Right renal cortex interstitium (tissue), 3 donors: ENCODE data around the gene AKAP5. TPM values are rescaled to one million over a fixed set of nuclear protein-coding genes. Genes with fewer than 3 reads are reported as not detected.

Experiments used
- DNase-seq, 3 donors: peaks; one replicate each; pipeline ENCODE4 v3.0.0-alpha.2; 2013; ENCODE audit warnings: low read depth in 3 of 3, low spot score in 2 of 3
- polyA plus RNA-seq, 3 donors: library from polyadenylated mRNA; unstranded; fragments of 120-200 nt; gene quantifications; one replicate each; pipeline ENCODE4 v1.2.1, GENCODE V29; 2013; ENCODE audit not compliant: insufficient read length in 3 of 3

Gene AKAP5
- polyA plus RNA-seq, 3 donors = 5.2 to 9.3 (median 7.2) TPM

- DNase-seq = no peak
These were observed 57.5 kb downstream of the AKAP5 start for GRCh38 chr14:64522591-64523355.

Other genes with a start within 250 kb of the AKAP5 start
- under 1 TPM; 0.74 to 0.96 (median 0.82) TPM for gene ESR2, start 171.1 kb upstream of the AKAP5 start, polyA plus RNA-seq
- gene MTHFD1, start 77.1 kb upstream of the AKAP5 start, polyA plus RNA-seq = 10 to 100 TPM; 74.3 to 93.6 (median 86.1) TPM
- 1 to 10 TPM; 7.4 to 8.3 (median 7.9) TPM for gene ZBTB25, start 38.3 kb downstream of the AKAP5 start, polyA plus RNA-seq
- 10 to 100 TPM; 63.9 to 73.6 (median 68.1) TPM for gene ZBTB1, start 39.3 kb downstream of the AKAP5 start, polyA plus RNA-seq
- gene HSPA2, start 75.2 kb downstream of the AKAP5 start, polyA plus RNA-seq = 10 to 100 TPM; 16.9 to 21.8 (median 19.4) TPM
- 1 to 10 TPM in 2 of 3 donors, under 1 TPM in 1; 0.79 to 1.1 (median 1.0) TPM for gene PPP1R36, start 84.5 kb downstream of the AKAP5 start, polyA plus RNA-seq
- 10 to 100 TPM; 84.6 to 90.3 (median 89.6) TPM for gene PLEKHG3, start 238.9 kb downstream of the AKAP5 start, polyA plus RNA-seq